H1 (cell line): Measurements from ENCODE around the gene QPCT. TPM values are rescaled to one million over a fixed set of nuclear protein-coding genes. Genes with fewer than 3 reads are reported as not detected.

Source experiments
- ASH2L ChIP-seq: fragments of 200-600, 300-600 bp; sonication (generic); IDR thresholded peaks from one replicate; pipeline ENCODE4 v1.7.1; 2017; ENCODE audit warnings: low read length
- BCL11A ChIP-seq, 2 experiments: IDR thresholded peaks; one replicate each; pipeline ENCODE4 v1.6.1; 2011; ENCODE audit warnings: low read depth in 2 of 2, low read length in 2 of 2, mild to moderate bottlenecking in 2 of 2
- EGR1 ChIP-seq: IDR thresholded peaks from 2 replicates; pipeline ENCODE4 v1.6.1; 2011; ENCODE audit warnings: low read depth, low read length, borderline replicate concordance
- HDAC2 ChIP-seq, 2 experiments: fragments of 300-600 bp in 1 of 2; sonication (generic) in 1 of 2; IDR thresholded peaks; 2 replicates each; pipeline ENCODE4 v1.6.1; 2011 to 2012; ENCODE audit warnings: low read depth in 2 of 2, low read length in 2 of 2, mild to moderate bottlenecking in 2 of 2, moderate library complexity in 2 of 2, borderline replicate concordance in 1 of 2, inconsistent platforms in 1 of 2
- KDM1A ChIP-seq: fragments of 200-600, 300-600 bp; sonication (generic); IDR thresholded peaks from 2 replicates; pipeline ENCODE4 v1.7.1; 2016; ENCODE audit warnings: mild to moderate bottlenecking, low read length, borderline replicate concordance
- MAFK ChIP-seq: IDR thresholded peaks from 2 replicates; pipeline ENCODE4 v1.6.1; 2012; ENCODE audit warnings: low read depth, mild to moderate bottlenecking, improper control_type of control experiment, low read length
- RAD21 ChIP-seq, 2 experiments: IDR thresholded peaks in 1 of 2; conservative IDR thresholded peaks in 1 of 2; 2 replicates each; pipeline ENCODE4 v1.6.1; 2011; ENCODE audit warnings: low read depth in 2 of 2, low read length in 2 of 2, improper control_type of control experiment in 1 of 2, inconsistent platforms in 1 of 2, mild to moderate bottlenecking in 1 of 2, moderate library complexity in 1 of 2
- RXRA ChIP-seq: IDR thresholded peaks from 2 replicates; pipeline ENCODE4 v1.6.1; 2011; ENCODE audit warnings: low read depth, mild to moderate bottlenecking, low read length, moderate library complexity; ENCODE audit not compliant: insufficient read depth
- SIX5 ChIP-seq: IDR thresholded peaks from 2 replicates; pipeline ENCODE4 v1.6.1; 2011; ENCODE audit warnings: mild to moderate bottlenecking, low read depth, low read length
- TBP ChIP-seq: IDR thresholded peaks from 2 replicates; pipeline ENCODE4 v1.6.1; 2011; ENCODE audit warnings: low read depth, low read length, improper control_type of control experiment
- TCF12 ChIP-seq: IDR thresholded peaks from 2 replicates; pipeline ENCODE4 v1.6.1; 2011; ENCODE audit warnings: low read depth, mild to moderate bottlenecking, low read length
- polyA plus RNA-seq, 7 experiments: library from polyadenylated mRNA; depleted of rRNA in 3 of 7; stranded (reverse) in 5 of 7; unstranded in 2 of 7; fragments of >200 nt in 5 of 7; fragments of 200-250 nt in 2 of 7; gene quantifications; 1 replicate in 5 of 7; 2 replicates in 1 of 7; 4 replicates in 1 of 7; pipeline versions ENCODE4 v1.2.1 to v1.2.3, GENCODE V29; 2011 to 2013; ENCODE audit warnings: missing spikeins in 2 of 7, mixed read lengths in 2 of 7
- total RNA-seq: library from RNA; stranded (reverse); fragmentation: NEBNext Ultra II Directional; extraction: Animal tissue kit (Norgen Biotek cat#: 25700); gene quantifications from 2 replicates; pipeline ENCODE4 v1.2.1, GENCODE V29; 2021
- TF ChIP-seq, protein P1 (sequence below): fragments of 300-600 bp; sonication (generic); IDR thresholded peaks from 2 replicates; pipeline ENCODE4 v1.7.1; 2012; ENCODE audit warnings: low read length, moderate library complexity, mild to moderate bottlenecking, inconsistent platforms; ENCODE audit not compliant: insufficient replicate concordance

The QPCT gene
- total and polyA plus RNA-seq, 2 of the 8 experiments (the other 6 are each of a cell fraction or from before 2014, with no cell fraction given), result 4.0 to 4.3 TPM

DNA sequence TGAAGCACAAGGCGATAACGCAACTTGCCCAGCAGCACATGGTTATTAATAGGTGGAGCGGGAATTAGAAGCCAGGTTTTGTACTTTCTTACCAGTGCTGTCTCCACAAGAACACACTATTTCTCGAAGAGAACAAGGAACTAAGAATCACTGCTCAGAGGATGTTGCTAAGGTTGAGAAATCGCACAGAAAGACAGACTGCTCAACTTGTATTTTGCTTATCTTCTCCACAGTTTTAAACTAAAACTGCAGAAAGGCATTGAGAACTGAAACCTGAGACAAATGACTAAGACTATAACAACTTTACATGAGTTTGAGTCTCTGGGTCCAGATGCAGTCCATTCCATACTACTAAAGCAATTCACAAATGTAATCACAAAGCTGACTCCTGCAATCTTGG lies 26.0 kb upstream of the QPCT start (continued):
- TF ChIP-seq, protein P1, sequence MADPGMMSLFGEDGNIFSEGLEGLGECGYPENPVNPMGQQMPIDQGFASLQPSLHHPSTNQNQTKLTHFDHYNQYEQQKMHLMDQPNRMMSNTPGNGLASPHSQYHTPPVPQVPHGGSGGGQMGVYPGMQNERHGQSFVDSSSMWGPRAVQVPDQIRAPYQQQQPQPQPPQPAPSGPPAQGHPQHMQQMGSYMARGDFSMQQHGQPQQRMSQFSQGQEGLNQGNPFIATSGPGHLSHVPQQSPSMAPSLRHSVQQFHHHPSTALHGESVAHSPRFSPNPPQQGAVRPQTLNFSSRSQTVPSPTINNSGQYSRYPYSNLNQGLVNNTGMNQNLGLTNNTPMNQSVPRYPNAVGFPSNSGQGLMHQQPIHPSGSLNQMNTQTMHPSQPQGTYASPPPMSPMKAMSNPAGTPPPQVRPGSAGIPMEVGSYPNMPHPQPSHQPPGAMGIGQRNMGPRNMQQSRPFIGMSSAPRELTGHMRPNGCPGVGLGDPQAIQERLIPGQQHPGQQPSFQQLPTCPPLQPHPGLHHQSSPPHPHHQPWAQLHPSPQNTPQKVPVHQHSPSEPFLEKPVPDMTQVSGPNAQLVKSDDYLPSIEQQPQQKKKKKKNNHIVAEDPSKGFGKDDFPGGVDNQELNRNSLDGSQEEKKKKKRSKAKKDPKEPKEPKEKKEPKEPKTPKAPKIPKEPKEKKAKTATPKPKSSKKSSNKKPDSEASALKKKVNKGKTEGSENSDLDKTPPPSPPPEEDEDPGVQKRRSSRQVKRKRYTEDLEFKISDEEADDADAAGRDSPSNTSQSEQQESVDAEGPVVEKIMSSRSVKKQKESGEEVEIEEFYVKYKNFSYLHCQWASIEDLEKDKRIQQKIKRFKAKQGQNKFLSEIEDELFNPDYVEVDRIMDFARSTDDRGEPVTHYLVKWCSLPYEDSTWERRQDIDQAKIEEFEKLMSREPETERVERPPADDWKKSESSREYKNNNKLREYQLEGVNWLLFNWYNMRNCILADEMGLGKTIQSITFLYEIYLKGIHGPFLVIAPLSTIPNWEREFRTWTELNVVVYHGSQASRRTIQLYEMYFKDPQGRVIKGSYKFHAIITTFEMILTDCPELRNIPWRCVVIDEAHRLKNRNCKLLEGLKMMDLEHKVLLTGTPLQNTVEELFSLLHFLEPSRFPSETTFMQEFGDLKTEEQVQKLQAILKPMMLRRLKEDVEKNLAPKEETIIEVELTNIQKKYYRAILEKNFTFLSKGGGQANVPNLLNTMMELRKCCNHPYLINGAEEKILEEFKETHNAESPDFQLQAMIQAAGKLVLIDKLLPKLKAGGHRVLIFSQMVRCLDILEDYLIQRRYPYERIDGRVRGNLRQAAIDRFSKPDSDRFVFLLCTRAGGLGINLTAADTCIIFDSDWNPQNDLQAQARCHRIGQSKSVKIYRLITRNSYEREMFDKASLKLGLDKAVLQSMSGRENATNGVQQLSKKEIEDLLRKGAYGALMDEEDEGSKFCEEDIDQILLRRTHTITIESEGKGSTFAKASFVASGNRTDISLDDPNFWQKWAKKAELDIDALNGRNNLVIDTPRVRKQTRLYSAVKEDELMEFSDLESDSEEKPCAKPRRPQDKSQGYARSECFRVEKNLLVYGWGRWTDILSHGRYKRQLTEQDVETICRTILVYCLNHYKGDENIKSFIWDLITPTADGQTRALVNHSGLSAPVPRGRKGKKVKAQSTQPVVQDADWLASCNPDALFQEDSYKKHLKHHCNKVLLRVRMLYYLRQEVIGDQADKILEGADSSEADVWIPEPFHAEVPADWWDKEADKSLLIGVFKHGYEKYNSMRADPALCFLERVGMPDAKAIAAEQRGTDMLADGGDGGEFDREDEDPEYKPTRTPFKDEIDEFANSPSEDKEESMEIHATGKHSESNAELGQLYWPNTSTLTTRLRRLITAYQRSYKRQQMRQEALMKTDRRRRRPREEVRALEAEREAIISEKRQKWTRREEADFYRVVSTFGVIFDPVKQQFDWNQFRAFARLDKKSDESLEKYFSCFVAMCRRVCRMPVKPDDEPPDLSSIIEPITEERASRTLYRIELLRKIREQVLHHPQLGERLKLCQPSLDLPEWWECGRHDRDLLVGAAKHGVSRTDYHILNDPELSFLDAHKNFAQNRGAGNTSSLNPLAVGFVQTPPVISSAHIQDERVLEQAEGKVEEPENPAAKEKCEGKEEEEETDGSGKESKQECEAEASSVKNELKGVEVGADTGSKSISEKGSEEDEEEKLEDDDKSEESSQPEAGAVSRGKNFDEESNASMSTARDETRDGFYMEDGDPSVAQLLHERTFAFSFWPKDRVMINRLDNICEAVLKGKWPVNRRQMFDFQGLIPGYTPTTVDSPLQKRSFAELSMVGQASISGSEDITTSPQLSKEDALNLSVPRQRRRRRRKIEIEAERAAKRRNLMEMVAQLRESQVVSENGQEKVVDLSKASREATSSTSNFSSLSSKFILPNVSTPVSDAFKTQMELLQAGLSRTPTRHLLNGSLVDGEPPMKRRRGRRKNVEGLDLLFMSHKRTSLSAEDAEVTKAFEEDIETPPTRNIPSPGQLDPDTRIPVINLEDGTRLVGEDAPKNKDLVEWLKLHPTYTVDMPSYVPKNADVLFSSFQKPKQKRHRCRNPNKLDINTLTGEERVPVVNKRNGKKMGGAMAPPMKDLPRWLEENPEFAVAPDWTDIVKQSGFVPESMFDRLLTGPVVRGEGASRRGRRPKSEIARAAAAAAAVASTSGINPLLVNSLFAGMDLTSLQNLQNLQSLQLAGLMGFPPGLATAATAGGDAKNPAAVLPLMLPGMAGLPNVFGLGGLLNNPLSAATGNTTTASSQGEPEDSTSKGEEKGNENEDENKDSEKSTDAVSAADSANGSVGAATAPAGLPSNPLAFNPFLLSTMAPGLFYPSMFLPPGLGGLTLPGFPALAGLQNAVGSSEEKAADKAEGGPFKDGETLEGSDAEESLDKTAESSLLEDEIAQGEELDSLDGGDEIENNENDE, result no peak
- TF ChIP-seq ASH2L (no peak), TBP (no peak), HDAC2 (IDR thresholded peaks at IDR 0.05; ENCODE audit: borderline replicate concordance in 1 of 2, low read depth in 2 of 2, low read length in 2 of 2) (no peak), BCL11A (IDR thresholded peaks at IDR 0.05; ENCODE audit: low read depth in 2 of 2, low read length in 2 of 2) (no peak), TCF12 (no peak), RAD21 (IDR thresholded peaks at IDR 0.05 in 1 of 2, conservative IDR thresholded peaks at IDR 0.05 in 1 of 2; ENCODE audit: low read depth in 2 of 2, low read length in 2 of 2) (no peak), SIX5 (no peak), RXRA (no peak), EGR1 (no peak), MAFK (no peak), KDM1A (no peak)
